Measurements from ENCODE around the gene PLEKHM3.

Gene PLEKHM3

GRCh38 chr2:207835805-207836204, 189.5 kb downstream of the PLEKHM3 start:
- H3K36me3 Mint-ChIP-seq (ENCODE audit: insufficient read depth), result peaks cover 2% of the 10 kb centered on the region
- no peak overlapping the region for H3K27ac Mint-ChIP-seq (ENCODE audit: low read depth)

GRCh38 chr2:207833251-207833751, 192.0 kb downstream of the PLEKHM3 start:
- H3K9me3 Mint-ChIP-seq, result no peaks in the 10 kb centered on the region
- DNase-seq (ENCODE audit: low spot score in 2 of 2) (no peak), ATAC-seq (replicated peaks; ENCODE audit: extremely low read depth, poor library complexity, severe bottlenecking) (no peak)
- no peak overlapping the region for H3K4me3 Mint-ChIP-seq
- no peaks in the 10 kb centered on the region for H3K27me3 Mint-ChIP-seq
- no peak overlapping the region for H3K27ac Mint-ChIP-seq (ENCODE audit: low read depth)
- H3K36me3 Mint-ChIP-seq (ENCODE audit: insufficient read depth), result peaks cover 4% of the 10 kb centered on the region
- no peaks in the 10 kb centered on the region for H3K4me1 Mint-ChIP-seq

More at GRCh38 chr2:207835805-207836204, 189.5 kb downstream of the PLEKHM3 start:
- H3K4me1 Mint-ChIP-seq, result no peaks in the 10 kb centered on the region
- H3K4me3 Mint-ChIP-seq, result no peak overlapping the region
- H3K9me3 Mint-ChIP-seq, result no peaks in the 10 kb centered on the region
- DNase-seq (ENCODE audit: low spot score in 2 of 2), result no peak
- H3K27me3 Mint-ChIP-seq, result no peaks in the 10 kb centered on the region
- ATAC-seq (replicated peaks; ENCODE audit: extremely low read depth, poor library complexity, severe bottlenecking), result no peak

DNA sequence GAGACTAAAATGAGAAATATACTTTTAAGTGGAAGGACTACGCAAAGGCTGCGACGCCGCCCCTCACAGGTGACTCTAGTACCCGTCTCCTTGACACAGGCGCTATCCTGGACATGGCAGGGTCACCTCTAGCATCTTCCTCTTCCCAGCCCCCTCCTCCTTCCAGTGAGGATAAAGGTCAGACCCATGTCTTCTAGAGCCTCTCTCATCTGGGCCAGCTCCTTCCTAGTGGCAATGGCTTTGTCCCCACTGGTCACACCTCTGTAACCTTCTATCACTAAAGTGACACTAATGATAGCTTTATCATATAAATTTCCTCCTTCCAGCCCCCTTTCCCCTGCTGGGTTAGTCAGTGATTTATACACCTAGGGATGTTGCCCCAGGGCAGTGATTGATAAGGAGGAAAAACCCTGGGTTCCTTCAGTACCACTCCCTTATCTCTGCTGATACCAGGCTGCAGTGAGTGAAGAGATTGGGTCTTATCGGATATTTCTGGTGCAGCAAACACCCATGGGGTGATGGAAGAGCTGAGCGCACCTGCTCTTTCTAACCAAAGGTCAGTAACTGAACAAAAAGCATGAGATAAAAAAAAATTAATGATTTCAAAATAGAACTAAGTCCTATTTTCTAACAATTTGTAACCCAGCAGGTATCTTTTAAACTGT, 193.6 kb downstream of the PLEKHM3 start:
- ATAC-seq (replicated peaks; ENCODE audit: extremely low read depth, poor library complexity, severe bottlenecking) (no peak), DNase-seq (ENCODE audit: low spot score in 2 of 2) (no peak)
- no peaks in the 10 kb centered on the region for H3K9me3 Mint-ChIP-seq
- no peak overlapping the region for H3K4me3 Mint-ChIP-seq
- H3K27ac Mint-ChIP-seq (ENCODE audit: low read depth), result peak overlapping the region; percentile 9
- peaks cover 7% of the 10 kb centered on the region for H3K36me3 Mint-ChIP-seq (ENCODE audit: insufficient read depth)
- no peaks in the 10 kb centered on the region for H3K4me1 Mint-ChIP-seq
- H3K27me3 Mint-ChIP-seq, result no peaks in the 10 kb centered on the region

GRCh38 chr2:207830778-207831438, 194.4 kb downstream of the PLEKHM3 start:
- H3K27me3 Mint-ChIP-seq, result no peaks in the 10 kb centered on the region

GRCh38 chr2:207828361-207829057, 196.8 kb downstream of the PLEKHM3 start:
- Mint-ChIP-seq H3K27ac (ENCODE audit: low read depth) (no peak overlapping the region), H3K4me3 (no peak overlapping the region), H3K4me1 (no peaks in the 10 kb centered on the region), H3K9me3 (no peaks in the 10 kb centered on the region), H3K36me3 (ENCODE audit: insufficient read depth) (peaks cover 13% of the 10 kb centered on the region), H3K27me3 (no peaks in the 10 kb centered on the region)
- DNase-seq (ENCODE audit: low spot score in 2 of 2) (no peak), ATAC-seq (replicated peaks; ENCODE audit: extremely low read depth, poor library complexity, severe bottlenecking) (no peak)

More at GRCh38 chr2:207830778-207831438, 194.4 kb downstream of the PLEKHM3 start:
- H3K27ac Mint-ChIP-seq (ENCODE audit: low read depth), result peak overlapping the region; percentile 9
- H3K9me3 Mint-ChIP-seq, result no peaks in the 10 kb centered on the region
- DNase-seq (ENCODE audit: low spot score in 2 of 2) (no peak), ATAC-seq (replicated peaks; ENCODE audit: extremely low read depth, poor library complexity, severe bottlenecking) (no peak)
- H3K4me3 Mint-ChIP-seq, result no peak overlapping the region
- H3K4me1 Mint-ChIP-seq, result no peaks in the 10 kb centered on the region
- H3K36me3 Mint-ChIP-seq (ENCODE audit: insufficient read depth), result peaks cover 9% of the 10 kb centered on the region

- Mint-ChIP-seq H3K27me3 (no peaks in the 10 kb centered on the region), H3K36me3 (ENCODE audit: insufficient read depth) (peaks cover 15% of the 10 kb centered on the region)
These were observed 199.3 kb downstream of the PLEKHM3 start for GRCh38 chr2:207825978-207826377.

GRCh38 chr2:207825045-207825954, 200.0 kb downstream of the PLEKHM3 start:
- DNase-seq (ENCODE audit: low spot score in 2 of 2) (no peak), ATAC-seq (replicated peaks; ENCODE audit: extremely low read depth, poor library complexity, severe bottlenecking) (no peak)
- Mint-ChIP-seq H3K9me3 (no peaks in the 10 kb centered on the region), H3K36me3 (ENCODE audit: insufficient read depth) (peaks cover 16% of the 10 kb centered on the region), H3K27ac (ENCODE audit: low read depth) (no peak overlapping the region), H3K27me3 (no peaks in the 10 kb centered on the region), H3K4me3 (no peak overlapping the region), H3K4me1 (no peaks in the 10 kb centered on the region)

More at GRCh38 chr2:207825978-207826377, 199.3 kb downstream of the PLEKHM3 start:
- ATAC-seq (replicated peaks; ENCODE audit: extremely low read depth, poor library complexity, severe bottlenecking), result no peak
- no peaks in the 10 kb centered on the region for H3K4me1 Mint-ChIP-seq
- no peaks in the 10 kb centered on the region for H3K9me3 Mint-ChIP-seq
- H3K27ac Mint-ChIP-seq (ENCODE audit: low read depth), result no peak overlapping the region
- DNase-seq (ENCODE audit: low spot score in 2 of 2), result no peak
- H3K4me3 Mint-ChIP-seq, result no peak overlapping the region

GRCh38 chr2:207823865-207824264, 201.5 kb downstream of the PLEKHM3 start:
- Mint-ChIP-seq H3K9me3 (no peaks in the 10 kb centered on the region), H3K4me1 (no peaks in the 10 kb centered on the region), H3K4me3 (no peak overlapping the region), H3K27ac (ENCODE audit: low read depth) (no peak overlapping the region), H3K36me3 (ENCODE audit: insufficient read depth) (peaks cover 16% of the 10 kb centered on the region), H3K27me3 (no peaks in the 10 kb centered on the region)
- DNase-seq (ENCODE audit: low spot score in 2 of 2), result no peak
- no peak for ATAC-seq (replicated peaks; ENCODE audit: extremely low read depth, poor library complexity, severe bottlenecking)

- ATAC-seq (replicated peaks; ENCODE audit: extremely low read depth, poor library complexity, severe bottlenecking) (no peak), DNase-seq (ENCODE audit: low spot score in 2 of 2) (no peak)
- Mint-ChIP-seq H3K9me3 (no peaks in the 10 kb centered on the region), H3K4me1 (no peaks in the 10 kb centered on the region), H3K27me3 (no peaks in the 10 kb centered on the region), H3K4me3 (no peak overlapping the region), H3K27ac (ENCODE audit: low read depth) (no peak overlapping the region), H3K36me3 (ENCODE audit: insufficient read depth) (peaks cover 5% of the 10 kb centered on the region)
These were observed 205.2 kb downstream of the PLEKHM3 start for GRCh38 chr2:207819839-207820784.

DNA sequence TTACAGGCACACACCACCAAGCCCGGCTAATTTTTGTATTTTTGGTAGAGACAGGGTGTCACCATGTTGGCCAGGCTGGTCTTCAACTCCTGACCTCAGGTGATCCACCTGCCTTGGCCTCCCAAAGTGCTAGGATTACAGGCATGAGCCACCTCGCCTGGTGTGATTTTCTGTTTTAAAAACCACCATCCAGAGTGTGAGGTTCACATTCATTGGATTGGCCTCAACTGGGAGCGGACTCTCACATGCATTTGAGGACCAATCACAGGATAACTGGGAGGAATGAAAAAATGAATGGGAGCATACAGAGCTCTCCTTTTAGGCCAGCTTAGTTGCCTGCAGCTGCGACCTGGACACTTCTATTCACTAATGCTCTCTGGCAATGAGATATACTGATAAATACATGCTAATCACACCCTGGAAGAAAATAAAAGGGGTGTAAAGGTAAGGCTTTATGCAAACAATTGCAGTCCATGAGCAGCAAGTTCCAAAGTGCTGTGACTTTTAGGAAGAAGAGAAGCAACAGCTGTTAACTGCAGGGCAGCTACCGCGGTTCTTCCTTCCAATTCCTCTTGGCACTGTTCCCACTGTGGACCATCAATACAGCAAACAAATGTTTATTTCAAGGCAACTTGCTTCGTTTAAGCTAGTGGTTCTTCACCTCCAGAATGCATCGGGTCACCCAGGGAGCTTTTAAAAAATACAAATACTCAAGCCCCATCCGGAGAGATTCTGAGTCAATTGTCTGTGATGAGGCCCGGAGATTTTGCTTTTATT, 206.1 kb downstream of the PLEKHM3 start:
- no peak for DNase-seq (ENCODE audit: low spot score in 2 of 2)
- Mint-ChIP-seq H3K4me1 (no peaks in the 10 kb centered on the region), H3K27ac (ENCODE audit: low read depth) (no peak overlapping the region), H3K4me3 (no peak overlapping the region), H3K9me3 (no peaks in the 10 kb centered on the region), H3K27me3 (no peaks in the 10 kb centered on the region), H3K36me3 (ENCODE audit: insufficient read depth) (peaks cover 5% of the 10 kb centered on the region)
- no peak for ATAC-seq (replicated peaks; ENCODE audit: extremely low read depth, poor library complexity, severe bottlenecking)

- H3K4me3 Mint-ChIP-seq, result no peak overlapping the region
- no peaks in the 10 kb centered on the region for H3K4me1 Mint-ChIP-seq
- DNase-seq (ENCODE audit: low spot score in 2 of 2) (no peak), ATAC-seq (replicated peaks; ENCODE audit: extremely low read depth, poor library complexity, severe bottlenecking) (no peak)
- H3K36me3 Mint-ChIP-seq (ENCODE audit: insufficient read depth), result peaks cover 2% of the 10 kb centered on the region
- H3K9me3 Mint-ChIP-seq, result no peaks in the 10 kb centered on the region
- H3K27me3 Mint-ChIP-seq, result no peaks in the 10 kb centered on the region
- no peak overlapping the region for H3K27ac Mint-ChIP-seq (ENCODE audit: low read depth)
These were observed 208.8 kb downstream of the PLEKHM3 start for GRCh38 chr2:207816546-207816945.
